LNCaP clone FGC (cell line): Measurements from ENCODE around the gene APC2.
A peak's percentile ranks its signal among the peaks of the same experiment; 100 is the strongest.

Experiments used
- DNase-seq: peaks from one replicate; pipeline ENCODE4 v3.0.0-alpha.2; 2011; ENCODE audit warnings: low read depth
- H3K4me3 ChIP-seq: 2 replicates; pipeline ENCODE4 v1.5.1; 2011; ENCODE audit warnings: mild to moderate bottlenecking, low read depth, low read length, control low read depth
- CTCF ChIP-seq: IDR thresholded peaks from 2 replicates; pipeline ENCODE4 v1.5.1; 2012; ENCODE audit warnings: mild to moderate bottlenecking; ENCODE audit not compliant: control insufficient read depth, insufficient read depth; ENCODE audit errors: extremely low read depth

Gene APC2

GRCh38 chr19:1509602-1510441 lies 59.9 kb downstream of the APC2 start:
- no peak for DNase-seq
- TF ChIP-seq CTCF, result no peak
- no peak overlapping the region for H3K4me3 ChIP-seq

GRCh38 chr19:1510442-1510806 lies 60.5 kb downstream of the APC2 start:
- TF ChIP-seq CTCF, result no peak
- no peak overlapping the region for H3K4me3 ChIP-seq
- no peak for DNase-seq

DNA sequence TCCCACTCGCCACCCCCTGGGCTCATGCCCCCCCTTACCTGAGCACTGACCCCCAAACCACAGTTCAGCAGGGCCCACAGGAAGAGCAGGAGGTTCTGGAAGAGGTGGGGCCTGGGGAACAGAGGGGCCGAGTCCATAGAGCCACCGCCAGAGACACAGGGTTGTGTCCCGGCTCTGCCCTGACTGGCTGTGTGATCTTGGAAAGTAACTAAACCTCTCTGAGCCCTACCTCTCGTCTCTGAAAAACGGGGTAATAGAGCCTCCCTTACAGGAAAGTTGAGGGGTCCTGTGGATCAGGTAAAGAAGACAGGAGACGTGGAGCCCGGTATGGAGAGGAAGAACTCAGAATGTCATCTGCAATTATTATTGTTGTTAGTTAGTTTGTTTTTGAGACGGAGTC lies 60.9 kb downstream of the APC2 start:
- H3K4me3 ChIP-seq, result no peak overlapping the region
- TF ChIP-seq CTCF, result no peak

DNA sequence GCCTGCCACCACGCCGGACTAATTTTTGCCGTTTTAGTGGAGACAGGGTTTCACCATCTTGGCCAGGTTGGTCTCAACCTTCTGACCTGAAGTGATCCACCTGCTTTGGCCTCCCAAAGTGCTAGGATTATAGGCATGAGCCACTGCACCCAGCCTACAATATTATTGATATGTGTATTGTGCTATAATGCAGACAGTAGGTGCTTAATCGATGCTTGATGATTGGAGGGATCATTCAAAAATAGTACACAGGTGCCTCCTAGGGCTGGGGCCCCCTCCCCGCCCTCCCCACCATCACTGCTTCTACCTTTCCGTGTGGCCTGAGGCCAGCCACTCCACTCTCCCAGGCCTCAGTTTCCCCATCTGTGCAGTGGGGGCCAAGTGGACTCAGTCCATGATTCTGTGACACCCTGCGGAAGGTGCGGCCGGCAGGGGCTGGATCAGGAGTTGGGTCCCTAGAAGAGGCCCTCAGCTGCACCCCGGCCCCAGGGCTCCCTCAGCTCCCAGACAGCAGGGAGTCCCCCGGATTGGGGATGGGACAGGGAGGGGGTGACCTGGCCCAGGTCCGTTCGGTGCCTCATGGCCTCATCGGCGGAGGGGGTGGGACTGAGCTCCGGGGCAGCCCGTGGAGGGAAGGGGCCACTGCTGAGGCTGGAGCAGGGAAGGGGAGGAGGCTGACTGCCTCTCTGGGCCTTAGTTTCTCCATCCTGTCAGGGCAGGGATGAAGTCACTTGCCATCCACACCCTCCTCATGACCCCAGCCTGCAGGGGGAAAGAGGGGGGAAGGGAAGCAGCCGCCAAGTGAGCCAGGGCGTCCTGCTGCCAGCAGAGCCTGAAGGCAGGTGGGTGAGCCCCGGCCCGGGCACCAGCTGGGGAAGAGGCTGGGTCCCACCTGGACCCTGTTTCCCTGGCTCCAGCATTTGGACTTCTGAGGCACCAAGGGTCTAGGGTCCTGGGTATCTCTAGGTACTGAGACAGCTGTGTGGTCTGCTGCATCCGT lies 61.7 kb downstream of the APC2 start:
- no peak for DNase-seq
- no peak overlapping the region for H3K4me3 ChIP-seq
- no peak for TF ChIP-seq CTCF

More for the DNA sequence above, 60.9 kb downstream of the APC2 start:
- no peak for DNase-seq

DNA sequence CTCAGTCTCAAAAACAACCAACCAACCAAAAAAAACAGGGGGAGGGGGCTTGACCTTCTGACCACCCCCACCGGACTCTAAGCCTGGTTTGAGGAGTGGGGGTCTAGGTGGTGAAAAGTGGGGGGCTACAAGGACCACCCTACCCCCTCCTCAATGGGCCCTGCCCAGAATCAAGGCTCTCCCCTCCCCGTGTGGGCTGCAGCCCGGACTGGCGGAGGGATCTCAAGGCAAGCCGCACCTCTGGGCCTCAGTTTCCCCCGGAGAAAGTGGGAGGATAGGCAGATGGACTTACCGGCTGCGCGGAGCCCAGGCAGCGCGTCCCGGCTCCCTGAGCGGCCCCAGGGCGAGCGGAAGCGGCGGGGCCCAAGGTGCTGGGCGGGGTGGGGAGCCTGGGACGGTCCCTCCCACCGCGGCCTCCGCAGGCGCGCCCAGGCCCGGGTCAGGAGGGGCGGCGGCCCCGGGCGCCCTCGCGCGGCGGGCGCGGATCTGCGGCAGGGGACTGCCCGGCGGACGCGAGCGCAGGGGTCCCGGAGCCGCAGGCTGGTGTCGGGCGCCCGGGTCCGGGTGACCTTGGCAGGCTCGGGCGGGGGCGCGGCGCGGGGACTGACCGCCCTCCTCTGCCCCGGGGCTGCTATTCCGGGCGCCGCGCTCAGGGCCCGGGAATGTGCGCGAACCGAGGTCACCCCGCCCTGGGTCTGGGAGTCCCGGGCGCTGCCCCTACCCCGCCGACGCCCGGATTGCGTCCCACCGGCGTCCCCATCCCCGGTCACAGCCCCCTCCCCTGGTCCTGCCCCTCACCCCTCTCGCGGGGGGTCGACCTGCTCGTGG lies 63.0 kb downstream of the APC2 start, which contains the start of gene ADAMTSL5:
Gene ADAMTSL5, minus strand, starts transcription at position 349 of the 828 bp plus-strand sequence. CDS start 2,076 bp downstream, outside the sequence.
- TF ChIP-seq CTCF, result peak; percentile 29
- no peak for DNase-seq
- H3K4me3 ChIP-seq, result no peak within 1 kb of the TSS
